HepG2 (cell line): ENCODE data around the gene PGA5. TPM values are rescaled to one million over a fixed set of nuclear protein-coding genes. Genes with fewer than 3 reads are reported as not detected.

Experiments
- BORCS8-MEF2B ChIP-seq: sonication (generic); formaldehyde crosslinking; IDR thresholded peaks from 2 replicates; pipeline ENCODE4 v1.8.0; 2022; ENCODE audit warnings: mild to moderate bottlenecking, missing genetic modification reagents
- DMAP1 ChIP-seq: IDR thresholded peaks from 2 replicates; pipeline ENCODE4 v1.6.1; 2016
- DPF2 ChIP-seq: sonication (generic); formaldehyde crosslinking; IDR thresholded peaks from 2 replicates; pipeline ENCODE4 v1.4.0; 2020; ENCODE audit warnings: mild to moderate bottlenecking, low read depth, missing genetic modification reagents, borderline replicate concordance
- FOXO4 ChIP-seq: sonication (generic); formaldehyde crosslinking; conservative IDR thresholded peaks from 2 replicates; pipeline ENCODE4 v1.8.1; 2023; ENCODE audit warnings: missing genetic modification reagents
- HCFC1 ChIP-seq: fragments of 150-350 bp; IDR thresholded peaks from 2 replicates; pipeline ENCODE4 v1.6.1; 2014; ENCODE audit warnings: low read depth, low read length
- HNF4A ChIP-seq: sonication (generic); formaldehyde crosslinking; IDR thresholded peaks from 2 replicates; pipeline ENCODE4 v1.4.0; 2020; ENCODE audit warnings: missing genetic modification reagents
- HNRNPK ChIP-seq: fragments of 200-400 bp; formaldehyde crosslinking; IDR thresholded peaks from 2 replicates; pipeline ENCODE4 v1.6.1; 2018; ENCODE audit warnings: low read length, low read depth, moderate library complexity, mild to moderate bottlenecking; ENCODE audit not compliant: poor library complexity, severe bottlenecking
- HOXA5 ChIP-seq: sonication (generic); formaldehyde crosslinking; IDR thresholded peaks from 2 replicates; pipeline ENCODE4 v1.4.0; 2020; ENCODE audit warnings: missing genetic modification reagents
- MYC ChIP-seq: sonication (generic); formaldehyde crosslinking; IDR thresholded peaks from 2 replicates; pipeline ENCODE4 v1.9.0; 2021; ENCODE audit warnings: missing genetic modification reagents, borderline replicate concordance
- RBM22 ChIP-seq: fragments of 200-400 bp; formaldehyde crosslinking; optimal IDR thresholded peaks from 2 replicates; pipeline ENCODE3; 2017; ENCODE audit warnings: mild to moderate bottlenecking, low read length, moderate library complexity
- RNF2 ChIP-seq: fragments of 450-650 bp; conservative IDR thresholded peaks from 2 replicates; pipeline ENCODE4 v1.6.1; 2016; ENCODE audit warnings: low read depth
- TCF12 ChIP-seq, 2 experiments: fragments of 450-650 bp in 1 of 2; sonication (generic) in 1 of 2; formaldehyde crosslinking in 1 of 2; IDR thresholded peaks; 2 replicates each; pipeline versions ENCODE4 v1.6.1 to v1.8.0; 2017 to 2022; ENCODE audit warnings: antibody characterized with exemption in 1 of 2, mild to moderate bottlenecking in 1 of 2, missing genetic modification reagents in 1 of 2, moderate library complexity in 1 of 2
- ZNF10 ChIP-seq: sonication (generic); formaldehyde crosslinking; IDR thresholded peaks from 2 replicates; pipeline ENCODE4 v1.4.0; 2020; ENCODE audit warnings: mild to moderate bottlenecking, low read depth, missing genetic modification reagents, borderline replicate concordance
- ZNF34 ChIP-seq: sonication (generic); formaldehyde crosslinking; IDR thresholded peaks from 2 replicates; pipeline ENCODE4 v1.4.0; 2020; ENCODE audit warnings: mild to moderate bottlenecking, missing genetic modification reagents, borderline replicate concordance
- ZNF431 ChIP-seq: sonication (generic); formaldehyde crosslinking; IDR thresholded peaks from 2 replicates; pipeline ENCODE4 v1.9.0; 2022; ENCODE audit warnings: missing genetic modification reagents, low read depth, mild to moderate bottlenecking, borderline replicate concordance
- ZNF441 ChIP-seq: sonication (generic); formaldehyde crosslinking; IDR thresholded peaks from 2 replicates; pipeline ENCODE4 v1.7.0; 2021; ENCODE audit warnings: missing genetic modification reagents, borderline replicate concordance
- ZNF549 ChIP-seq: sonication (generic); formaldehyde crosslinking; IDR thresholded peaks from 2 replicates; pipeline ENCODE4 v1.5.0; 2020; ENCODE audit warnings: missing genetic modification reagents
- ZNF570 ChIP-seq: sonication (generic); formaldehyde crosslinking; IDR thresholded peaks from 2 replicates; pipeline ENCODE4 v1.4.0; 2020; ENCODE audit warnings: mild to moderate bottlenecking, missing genetic modification reagents, borderline replicate concordance
- ZNF660 ChIP-seq: sonication (generic); formaldehyde crosslinking; IDR thresholded peaks from 2 replicates; pipeline ENCODE4 v1.5.1; 2020; ENCODE audit warnings: mild to moderate bottlenecking, low read depth, missing genetic modification reagents, borderline replicate concordance
- ZSCAN21 ChIP-seq: sonication (generic); formaldehyde crosslinking; IDR thresholded peaks from 2 replicates; pipeline ENCODE4 v1.8.0; 2022; ENCODE audit warnings: mild to moderate bottlenecking, missing genetic modification reagents, moderate library complexity, borderline replicate concordance
- polyA plus RNA-seq, 8 experiments: library from polyadenylated mRNA; depleted of rRNA in 3 of 8; stranded (reverse) in 7 of 8; unstranded in 1 of 8; fragments of >200 nt; fragmentation: Illumina TruSeq in 4 of 8; extraction: Trizol in 4 of 8; gene quantifications; 2 replicates each; pipeline versions ENCODE4 v1.2.1 to v1.2.3, GENCODE V29; 2011 to 2016; ENCODE audit warnings: low read depth in 4 of 8, missing spikeins in 1 of 8, mixed read lengths in 1 of 8; ENCODE audit not compliant: insufficient read depth in 1 of 8
- total RNA-seq, 5 experiments: library from RNA; depleted of rRNA; stranded (reverse); fragments of >200 nt; fragmentation: Illumina TruSeq; extraction: Trizol; gene quantifications; 2 replicates each; pipeline ENCODE4 v1.2.3, GENCODE V29; 2016; ENCODE audit warnings: low read depth in 1 of 5
- TF ChIP-seq, protein P1 (sequence below): fragments of 450-650 bp; IDR thresholded peaks from 2 replicates; pipeline ENCODE4 v1.6.1; 2016
- TF ChIP-seq, protein P2 (sequence below): sonication (generic); formaldehyde crosslinking; IDR thresholded peaks from 2 replicates; pipeline ENCODE4 v1.5.0; 2020; ENCODE audit warnings: missing genetic modification reagents, mild to moderate bottlenecking, borderline replicate concordance

PGA5 gene
- total and polyA plus RNA-seq, 2 of the 13 experiments (the other 11 are each of a cell fraction or from before 2014, with no cell fraction given) = not detected

- TF ChIP-seq, protein P1, sequence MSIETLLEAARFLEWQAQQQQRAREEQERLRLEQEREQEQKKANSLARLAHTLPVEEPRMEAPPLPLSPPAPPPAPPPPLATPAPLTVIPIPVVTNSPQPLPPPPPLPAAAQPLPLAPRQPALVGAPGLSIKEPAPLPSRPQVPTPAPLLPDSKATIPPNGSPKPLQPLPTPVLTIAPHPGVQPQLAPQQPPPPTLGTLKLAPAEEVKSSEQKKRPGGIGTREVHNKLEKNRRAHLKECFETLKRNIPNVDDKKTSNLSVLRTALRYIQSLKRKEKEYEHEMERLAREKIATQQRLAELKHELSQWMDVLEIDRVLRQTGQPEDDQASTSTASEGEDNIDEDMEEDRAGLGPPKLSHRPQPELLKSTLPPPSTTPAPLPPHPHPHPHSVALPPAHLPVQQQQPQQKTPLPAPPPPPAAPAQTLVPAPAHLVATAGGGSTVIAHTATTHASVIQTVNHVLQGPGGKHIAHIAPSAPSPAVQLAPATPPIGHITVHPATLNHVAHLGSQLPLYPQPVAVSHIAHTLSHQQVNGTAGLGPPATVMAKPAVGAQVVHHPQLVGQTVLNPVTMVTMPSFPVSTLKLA = no peak
- TF ChIP-seq ZSCAN21 = peak; percentile 60
- TF ChIP-seq ZNF570 (CRISPR knock-in tag) = peak; percentile 57; the same call in 1 of the 2 replicates
- TF ChIP-seq HNF4A = peak; percentile 83
- 0 out of 2 replicates have a peak, but pooled peaks have one; percentile 57 for TF ChIP-seq ZNF660
- TF ChIP-seq BORCS8-MEF2B = 0 out of 2 replicates have a peak, but pooled peaks have one; percentile 11
- peak; percentile 45; the same call in 1 of the 2 replicates for TF ChIP-seq MYC (CRISPR knock-in tag)
- peak; percentile 71 for TF ChIP-seq HNRNPK
- TF ChIP-seq RBM22 = no peak
- no peak for TF ChIP-seq ZNF34 (CRISPR knock-in tag)
- TF ChIP-seq ZNF549 (CRISPR knock-in tag) = 0 out of 2 replicates have a peak, but pooled peaks have one; percentile 52
- TF ChIP-seq RNF2 = no peak
- no peak for TF ChIP-seq HCFC1
- TF ChIP-seq ZNF10 (CRISPR knock-in tag) = no peak
- TF ChIP-seq HOXA5 (CRISPR knock-in tag) = peak; percentile 88; the same call in 1 of the 2 replicates
- TF ChIP-seq TCF12 (IDR thresholded peaks at IDR 0.05) = no peak
- TF ChIP-seq TCF12 (CRISPR knock-in tag; IDR thresholded peaks at IDR 0.05) = no peak
- TF ChIP-seq FOXO4 (CRISPR knock-in tag) = 0 out of 2 replicates have a peak, but pooled peaks have one; percentile 65
- TF ChIP-seq DMAP1 = peak; percentile 44
- peak; percentile 49; the same call in 1 of the 2 replicates for TF ChIP-seq ZNF441 (CRISPR knock-in tag)
- TF ChIP-seq DPF2 (CRISPR knock-in tag) = no peak
- TF ChIP-seq, protein P2, sequence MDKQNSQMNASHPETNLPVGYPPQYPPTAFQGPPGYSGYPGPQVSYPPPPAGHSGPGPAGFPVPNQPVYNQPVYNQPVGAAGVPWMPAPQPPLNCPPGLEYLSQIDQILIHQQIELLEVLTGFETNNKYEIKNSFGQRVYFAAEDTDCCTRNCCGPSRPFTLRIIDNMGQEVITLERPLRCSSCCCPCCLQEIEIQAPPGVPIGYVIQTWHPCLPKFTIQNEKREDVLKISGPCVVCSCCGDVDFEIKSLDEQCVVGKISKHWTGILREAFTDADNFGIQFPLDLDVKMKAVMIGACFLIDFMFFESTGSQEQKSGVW (CRISPR knock-in tag) = peak; percentile 53; the same call in 1 of the 2 replicates
- no peak for TF ChIP-seq ZNF431 (CRISPR knock-in tag)
Measured at GRCh38 chr11:61294717-61295595, 54.0 kb downstream of the PGA5 start, which contains the start of gene VWCE (continued).
